Measurements from ENCODE around the gene CACNA2D1.

CACNA2D1 gene

GRCh38 chr7:82445271-82445670 lies 1.7 kb upstream of the CACNA2D1 start:
- DNase-seq (ENCODE audit: low read depth): no peak
- no peak overlapping the region for H3K4me3 ChIP-seq (ENCODE audit: low read depth, low read length)
- TF ChIP-seq, protein P1, sequence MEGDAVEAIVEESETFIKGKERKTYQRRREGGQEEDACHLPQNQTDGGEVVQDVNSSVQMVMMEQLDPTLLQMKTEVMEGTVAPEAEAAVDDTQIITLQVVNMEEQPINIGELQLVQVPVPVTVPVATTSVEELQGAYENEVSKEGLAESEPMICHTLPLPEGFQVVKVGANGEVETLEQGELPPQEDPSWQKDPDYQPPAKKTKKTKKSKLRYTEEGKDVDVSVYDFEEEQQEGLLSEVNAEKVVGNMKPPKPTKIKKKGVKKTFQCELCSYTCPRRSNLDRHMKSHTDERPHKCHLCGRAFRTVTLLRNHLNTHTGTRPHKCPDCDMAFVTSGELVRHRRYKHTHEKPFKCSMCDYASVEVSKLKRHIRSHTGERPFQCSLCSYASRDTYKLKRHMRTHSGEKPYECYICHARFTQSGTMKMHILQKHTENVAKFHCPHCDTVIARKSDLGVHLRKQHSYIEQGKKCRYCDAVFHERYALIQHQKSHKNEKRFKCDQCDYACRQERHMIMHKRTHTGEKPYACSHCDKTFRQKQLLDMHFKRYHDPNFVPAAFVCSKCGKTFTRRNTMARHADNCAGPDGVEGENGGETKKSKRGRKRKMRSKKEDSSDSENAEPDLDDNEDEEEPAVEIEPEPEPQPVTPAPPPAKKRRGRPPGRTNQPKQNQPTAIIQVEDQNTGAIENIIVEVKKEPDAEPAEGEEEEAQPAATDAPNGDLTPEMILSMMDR (conservative IDR thresholded peaks at IDR 0.05; ENCODE audit: low read depth, low read length): no peak

- peak overlapping the region; percentile 84 for H3K4me3 ChIP-seq (ENCODE audit: low read depth, low read length)
- TF ChIP-seq, protein P1 (conservative IDR thresholded peaks at IDR 0.05; ENCODE audit: low read depth, low read length): peak; percentile 4
- DNase-seq (ENCODE audit: low read depth): no peak
Observed at GRCh38 chr7:82444220-82444909, 788 bp upstream of the CACNA2D1 start.

- no peak for DNase-seq (ENCODE audit: low read depth)
- H3K4me3 ChIP-seq (ENCODE audit: low read depth, low read length): peak overlapping the region; percentile 84
- TF ChIP-seq, protein P1 (conservative IDR thresholded peaks at IDR 0.05; ENCODE audit: low read depth, low read length): no peak
Observed at GRCh38 chr7:82443036-82443546, 486 bp downstream of the CACNA2D1 start.

DNA sequence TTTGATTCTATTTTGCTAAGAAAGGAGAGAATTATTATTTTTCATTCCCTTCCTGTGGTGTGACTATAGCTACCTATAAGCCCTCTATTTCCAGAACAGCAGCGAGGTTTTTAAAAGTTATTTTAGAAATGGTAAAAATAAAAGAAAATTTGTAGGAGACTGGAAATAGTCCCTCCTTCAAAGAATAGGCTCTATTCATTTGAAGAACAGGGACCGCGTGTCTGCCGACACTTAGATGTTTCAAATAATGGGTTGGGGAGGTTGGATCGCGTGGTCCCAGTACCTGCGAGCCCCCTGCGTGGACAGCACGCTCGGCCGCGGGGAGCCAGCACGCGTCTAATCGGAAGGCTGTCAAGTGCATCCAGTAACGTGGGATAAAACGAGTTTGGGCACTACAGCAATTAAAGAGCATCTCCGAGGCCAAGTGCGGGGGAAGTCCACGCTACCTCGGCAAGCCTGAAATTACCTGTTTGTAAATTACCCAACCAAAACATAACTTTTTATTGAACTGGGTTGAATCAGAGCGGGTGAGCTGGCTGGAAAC lies 1.0 kb downstream of the CACNA2D1 start:
- H3K4me3 ChIP-seq (ENCODE audit: low read depth, low read length): peak overlapping the region; percentile 84
- peak; percentile 39 for DNase-seq (ENCODE audit: low read depth)
- TF ChIP-seq, protein P1 (conservative IDR thresholded peaks at IDR 0.05; ENCODE audit: low read depth, low read length): no peak

- TF ChIP-seq, protein P1 (conservative IDR thresholded peaks at IDR 0.05; ENCODE audit: low read depth, low read length): no peak
- peak overlapping the region; percentile 84 for H3K4me3 ChIP-seq (ENCODE audit: low read depth, low read length)
- peak; percentile 24 for DNase-seq (ENCODE audit: low read depth)
Observed at GRCh38 chr7:82441669-82442478, 1.7 kb downstream of the CACNA2D1 start.

DNA sequence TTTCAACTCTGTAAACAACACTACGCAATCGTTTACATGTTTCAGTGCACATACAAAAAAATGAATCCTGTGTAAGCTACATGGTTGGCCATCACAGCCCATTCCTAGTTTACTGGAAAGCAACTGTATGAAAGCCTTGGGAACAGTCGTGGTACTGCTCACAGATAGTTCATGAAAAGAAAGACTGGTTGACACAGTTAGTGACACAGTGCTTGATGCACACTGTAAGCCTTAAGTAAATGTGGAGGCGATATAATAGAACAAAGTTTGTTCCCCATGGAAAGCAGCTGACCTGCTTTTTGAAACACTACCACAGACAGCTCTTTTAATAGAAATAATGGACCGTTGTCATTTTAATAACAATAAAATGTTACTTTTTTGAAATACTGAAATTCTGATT lies 5.1 kb downstream of the CACNA2D1 start:
- TF ChIP-seq, protein P1 (conservative IDR thresholded peaks at IDR 0.05; ENCODE audit: low read depth, low read length): no peak
- DNase-seq (ENCODE audit: low read depth): no peak
- H3K4me3 ChIP-seq (ENCODE audit: low read depth, low read length): no peak overlapping the region
